ENCODE measurements around the gene PFKP.

Gene PFKP

GRCh38 chr10:3122486-3123205 is 55.3 kb downstream of the PFKP start:
- Histone ChIP-seq H3K9me3 (ENCODE audit: control insufficient read depth, low read length) (no peaks in the 10 kb centered on the region), H3K27me3 (replicated peaks; ENCODE audit: control insufficient read depth, insufficient read depth, low read length, poor library complexity, severe bottlenecking) (no peaks in the 10 kb centered on the region), H3K36me3 (ENCODE audit: control insufficient read depth, insufficient read depth, low read length) (peaks cover 47% of the 10 kb centered on the region), H3K27ac (ENCODE audit: insufficient read depth, low read length, poor library complexity, severe bottlenecking) (no peak overlapping the region), H3K4me1 (ENCODE audit: control insufficient read depth, insufficient read depth, low read length, poor library complexity, severe bottlenecking) (no peaks in the 10 kb centered on the region), H3K4me3 (ENCODE audit: insufficient read depth, low read depth, low read length, poor library complexity, severe bottlenecking) (no peak overlapping the region)
- DNase-seq: no peak

GRCh38 chr10:3123571-3124411 is 56.4 kb downstream of the PFKP start:
- no peak overlapping the region for H3K4me3 ChIP-seq (ENCODE audit: insufficient read depth, low read depth, low read length, poor library complexity, severe bottlenecking)
- H3K4me1 ChIP-seq (ENCODE audit: control insufficient read depth, insufficient read depth, low read length, poor library complexity, severe bottlenecking): no peaks in the 10 kb centered on the region
- H3K9me3 ChIP-seq (ENCODE audit: control insufficient read depth, low read length): no peaks in the 10 kb centered on the region
- no peak for DNase-seq
- H3K36me3 ChIP-seq (ENCODE audit: control insufficient read depth, insufficient read depth, low read length): peaks cover 45% of the 10 kb centered on the region
- H3K27ac ChIP-seq (ENCODE audit: insufficient read depth, low read length, poor library complexity, severe bottlenecking): no peak overlapping the region
- no peaks in the 10 kb centered on the region for H3K27me3 ChIP-seq (replicated peaks; ENCODE audit: control insufficient read depth, insufficient read depth, low read length, poor library complexity, severe bottlenecking)

GRCh38 chr10:3124412-3125175 is 57.2 kb downstream of the PFKP start:
- H3K27me3 ChIP-seq (replicated peaks; ENCODE audit: control insufficient read depth, insufficient read depth, low read length, poor library complexity, severe bottlenecking): no peaks in the 10 kb centered on the region
- no peak overlapping the region for H3K27ac ChIP-seq (ENCODE audit: insufficient read depth, low read length, poor library complexity, severe bottlenecking)
- no peak overlapping the region for H3K4me3 ChIP-seq (ENCODE audit: insufficient read depth, low read depth, low read length, poor library complexity, severe bottlenecking)
- peaks cover 44% of the 10 kb centered on the region for H3K36me3 ChIP-seq (ENCODE audit: control insufficient read depth, insufficient read depth, low read length)
- H3K4me1 ChIP-seq (ENCODE audit: control insufficient read depth, insufficient read depth, low read length, poor library complexity, severe bottlenecking): no peaks in the 10 kb centered on the region
- H3K9me3 ChIP-seq (ENCODE audit: control insufficient read depth, low read length): no peaks in the 10 kb centered on the region
- no peak for DNase-seq

- Histone ChIP-seq H3K36me3 (ENCODE audit: control insufficient read depth, insufficient read depth, low read length) (peaks cover 47% of the 10 kb centered on the region), H3K4me1 (ENCODE audit: control insufficient read depth, insufficient read depth, low read length, poor library complexity, severe bottlenecking) (no peaks in the 10 kb centered on the region), H3K9me3 (ENCODE audit: control insufficient read depth, low read length) (no peaks in the 10 kb centered on the region), H3K27ac (ENCODE audit: insufficient read depth, low read length, poor library complexity, severe bottlenecking) (no peak overlapping the region), H3K4me3 (ENCODE audit: insufficient read depth, low read depth, low read length, poor library complexity, severe bottlenecking) (no peak overlapping the region), H3K27me3 (replicated peaks; ENCODE audit: control insufficient read depth, insufficient read depth, low read length, poor library complexity, severe bottlenecking) (no peaks in the 10 kb centered on the region)
- DNase-seq: no peak
Observed at GRCh38 chr10:3125527-3126170, 58.3 kb downstream of the PFKP start.

GRCh38 chr10:3126249-3126648 is 58.9 kb downstream of the PFKP start:
- Histone ChIP-seq H3K9me3 (ENCODE audit: control insufficient read depth, low read length) (no peaks in the 10 kb centered on the region), H3K4me3 (ENCODE audit: insufficient read depth, low read depth, low read length, poor library complexity, severe bottlenecking) (no peak overlapping the region), H3K36me3 (ENCODE audit: control insufficient read depth, insufficient read depth, low read length) (peaks cover 43% of the 10 kb centered on the region), H3K27ac (ENCODE audit: insufficient read depth, low read length, poor library complexity, severe bottlenecking) (no peak overlapping the region), H3K4me1 (ENCODE audit: control insufficient read depth, insufficient read depth, low read length, poor library complexity, severe bottlenecking) (no peaks in the 10 kb centered on the region), H3K27me3 (replicated peaks; ENCODE audit: control insufficient read depth, insufficient read depth, low read length, poor library complexity, severe bottlenecking) (no peaks in the 10 kb centered on the region)
- no peak for DNase-seq

- no peak overlapping the region for H3K27ac ChIP-seq (ENCODE audit: insufficient read depth, low read length, poor library complexity, severe bottlenecking)
Observed at GRCh38 chr10:3126741-3127346, 59.5 kb downstream of the PFKP start.

GRCh38 chr10:3127921-3128320 is 60.6 kb downstream of the PFKP start:
- DNase-seq: no peak
- Histone ChIP-seq H3K27ac (ENCODE audit: insufficient read depth, low read length, poor library complexity, severe bottlenecking) (no peak overlapping the region), H3K9me3 (ENCODE audit: control insufficient read depth, low read length) (no peaks in the 10 kb centered on the region), H3K27me3 (replicated peaks; ENCODE audit: control insufficient read depth, insufficient read depth, low read length, poor library complexity, severe bottlenecking) (no peaks in the 10 kb centered on the region), H3K4me1 (ENCODE audit: control insufficient read depth, insufficient read depth, low read length, poor library complexity, severe bottlenecking) (no peaks in the 10 kb centered on the region), H3K4me3 (ENCODE audit: insufficient read depth, low read depth, low read length, poor library complexity, severe bottlenecking) (no peak overlapping the region), H3K36me3 (ENCODE audit: control insufficient read depth, insufficient read depth, low read length) (peaks cover 49% of the 10 kb centered on the region)

More at GRCh38 chr10:3126741-3127346, 59.5 kb downstream of the PFKP start:
- Histone ChIP-seq H3K4me1 (ENCODE audit: control insufficient read depth, insufficient read depth, low read length, poor library complexity, severe bottlenecking) (no peaks in the 10 kb centered on the region), H3K27me3 (replicated peaks; ENCODE audit: control insufficient read depth, insufficient read depth, low read length, poor library complexity, severe bottlenecking) (no peaks in the 10 kb centered on the region), H3K9me3 (ENCODE audit: control insufficient read depth, low read length) (no peaks in the 10 kb centered on the region), H3K36me3 (ENCODE audit: control insufficient read depth, insufficient read depth, low read length) (peaks cover 47% of the 10 kb centered on the region), H3K4me3 (ENCODE audit: insufficient read depth, low read depth, low read length, poor library complexity, severe bottlenecking) (no peak overlapping the region)
- no peak for DNase-seq

GRCh38 chr10:3128379-3129130 is 61.2 kb downstream of the PFKP start:
- no peak for DNase-seq
- Histone ChIP-seq H3K4me3 (ENCODE audit: insufficient read depth, low read depth, low read length, poor library complexity, severe bottlenecking) (no peak overlapping the region), H3K27me3 (replicated peaks; ENCODE audit: control insufficient read depth, insufficient read depth, low read length, poor library complexity, severe bottlenecking) (no peaks in the 10 kb centered on the region), H3K27ac (ENCODE audit: insufficient read depth, low read length, poor library complexity, severe bottlenecking) (no peak overlapping the region), H3K9me3 (ENCODE audit: control insufficient read depth, low read length) (no peaks in the 10 kb centered on the region), H3K36me3 (ENCODE audit: control insufficient read depth, insufficient read depth, low read length) (peaks cover 51% of the 10 kb centered on the region), H3K4me1 (ENCODE audit: control insufficient read depth, insufficient read depth, low read length, poor library complexity, severe bottlenecking) (no peaks in the 10 kb centered on the region)
